SK-N-MC (cell line): ENCODE results near the gene ABHD2.

Experiments
- EZH2 ChIP-seq: fragments of 200-600 bp; sonication (generic); IDR thresholded peaks from one replicate; pipeline ENCODE4 v1.6.1; 2017; ENCODE audit warnings: antibody characterized with exemption
- FOXP2 ChIP-seq: optimal IDR thresholded peaks from 2 replicates; pipeline ENCODE3; 2011; ENCODE audit warnings: mild to moderate bottlenecking, moderate library complexity; ENCODE audit not compliant: insufficient read depth; ENCODE audit errors: extremely low read length, control extremely low read depth
- POLR2AphosphoS5 ChIP-seq: IDR thresholded peaks from 2 replicates; pipeline ENCODE4 v1.6.1; 2012; ENCODE audit warnings: mild to moderate bottlenecking, low read depth, low read length, borderline replicate concordance

DNA sequence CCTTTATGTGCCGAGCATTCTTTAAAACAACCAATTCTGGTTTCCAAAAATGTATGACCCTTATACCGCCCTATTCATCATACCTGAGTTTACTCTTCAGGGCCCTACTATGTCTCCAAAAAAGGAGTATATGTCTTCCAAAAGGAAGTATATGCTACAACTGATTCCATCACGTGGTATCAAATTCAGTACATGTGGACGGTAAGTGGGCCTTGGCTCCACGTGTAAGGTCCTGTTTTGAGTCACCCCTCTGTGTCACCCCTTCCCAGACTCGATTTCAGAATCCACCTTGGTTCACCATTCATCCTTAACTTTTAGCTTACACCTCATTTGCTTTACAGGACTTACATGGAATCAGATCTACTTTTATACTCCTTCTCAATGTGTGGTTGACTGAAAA lies 37.8 kb downstream of the ABHD2 start:
- TF ChIP-seq FOXP2 (no peak), EZH2 (no peak), POLR2AphosphoS5 (no peak)
